GOT3 (cell line): ENCODE data around the gene VCAM1.

Experiments used
- DNase-seq: peaks from one replicate; lab custom pipeline; 2025; ENCODE audit warnings: mixed read lengths; lab: John Stamatoyannopoulos, UW

The VCAM1 gene

GRCh38 chr1:100724281-100724680, 4.7 kb downstream of the VCAM1 start:
- DNase-seq, result no peak

- no peak for DNase-seq
Measured at GRCh38 chr1:100730130-100730529, 10.6 kb downstream of the VCAM1 start.

GRCh38 chr1:100731309-100731708, 11.8 kb downstream of the VCAM1 start:
- DNase-seq, result no peak

- DNase-seq, result no peak
Measured at GRCh38 chr1:100731758-100732157, 12.2 kb downstream of the VCAM1 start.

- DNase-seq, result no peak
Measured at GRCh38 chr1:100734676-100735075, 15.1 kb downstream of the VCAM1 start.

- no peak for DNase-seq
Measured at GRCh38 chr1:100735244-100735643, 15.7 kb downstream of the VCAM1 start.

GRCh38 chr1:100736324-100736723, 16.8 kb downstream of the VCAM1 start:
- no peak for DNase-seq

- no peak for DNase-seq
Measured at GRCh38 chr1:100736746-100737145, 17.2 kb downstream of the VCAM1 start.

- DNase-seq, result no peak
Measured at GRCh38 chr1:100746542-100746932, 27.0 kb downstream of the VCAM1 start.

- DNase-seq, result no peak
Measured at GRCh38 chr1:100747771-100748170, 28.2 kb downstream of the VCAM1 start.

GRCh38 chr1:100750005-100750885, 30.7 kb downstream of the VCAM1 start:
- DNase-seq, result no peak

- DNase-seq, result no peak
Measured at GRCh38 chr1:100752791-100753190, 33.2 kb downstream of the VCAM1 start.

GRCh38 chr1:100757946-100758345, 38.4 kb downstream of the VCAM1 start:
- DNase-seq, result no peak

GRCh38 chr1:100759188-100759587, 39.6 kb downstream of the VCAM1 start:
- no peak for DNase-seq

- no peak for DNase-seq
Measured at GRCh38 chr1:100760511-100760910, 41.0 kb downstream of the VCAM1 start.

GRCh38 chr1:100762461-100762860, 42.9 kb downstream of the VCAM1 start:
- no peak for DNase-seq

- no peak for DNase-seq
Measured at GRCh38 chr1:100767176-100767890, 47.8 kb downstream of the VCAM1 start.

- DNase-seq, result no peak
Measured at GRCh38 chr1:100769323-100769722, 49.8 kb downstream of the VCAM1 start.

- no peak for DNase-seq
Measured at GRCh38 chr1:100769906-100770646, 50.5 kb downstream of the VCAM1 start.

GRCh38 chr1:100773444-100773843, 53.9 kb downstream of the VCAM1 start:
- no peak for DNase-seq

- no peak for DNase-seq
Measured at GRCh38 chr1:100774370-100774769, 54.8 kb downstream of the VCAM1 start.

GRCh38 chr1:100775483-100775882, 55.9 kb downstream of the VCAM1 start:
- DNase-seq, result no peak

GRCh38 chr1:100778748-100779147, 59.2 kb downstream of the VCAM1 start:
- DNase-seq, result no peak
